ENCODE data around the gene CREB5.

- TF ChIP-seq CTCF (IDR thresholded peaks at IDR 0.05) (no peak), POLR2A (IDR thresholded peaks at IDR 0.05) (no peak)
Measured at GRCh38 chr7:28556025-28556424, 143.7 kb downstream of the CREB5 start.
